GM20431 (cell line): ENCODE measurements around the gene MAD2L1BP.

Source experiments
- in situ Hi-C: fragments of 300-500 bp; cut with MseI, MboI; formaldehyde crosslinking; loops from one replicate; pipeline ENCODE4 v1.15.0; 2020; ENCODE audit warnings: low sequenced_read_pairs; ENCODE audit not compliant: unreplicated experiment

MAD2L1BP gene

DNA sequence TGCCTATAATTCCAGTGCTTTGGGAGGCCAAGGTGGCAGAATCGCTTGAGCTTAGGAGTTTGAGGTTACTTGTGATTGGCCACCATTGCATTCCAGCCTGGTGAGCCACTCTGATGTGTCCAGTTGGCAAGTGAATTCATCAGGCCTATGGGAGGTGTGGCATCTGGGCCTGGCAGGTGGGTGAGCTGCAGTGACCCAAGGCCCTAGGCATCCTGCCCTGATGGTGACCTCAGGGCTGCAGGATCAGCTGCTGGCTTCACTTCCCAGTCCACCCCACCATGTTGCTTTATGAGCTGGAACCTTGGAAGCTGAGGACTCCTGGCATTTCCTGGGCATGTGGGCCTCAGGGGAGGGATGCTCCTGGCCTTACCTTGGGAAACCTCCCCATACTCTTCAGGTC lies 29.7 kb downstream of the MAD2L1BP start:
- in situ Hi-C loops = loop anchor here (10.0 kb wide), 1 partner anchor 89 kb away; no protein-coding TSS in a partner anchor

DNA sequence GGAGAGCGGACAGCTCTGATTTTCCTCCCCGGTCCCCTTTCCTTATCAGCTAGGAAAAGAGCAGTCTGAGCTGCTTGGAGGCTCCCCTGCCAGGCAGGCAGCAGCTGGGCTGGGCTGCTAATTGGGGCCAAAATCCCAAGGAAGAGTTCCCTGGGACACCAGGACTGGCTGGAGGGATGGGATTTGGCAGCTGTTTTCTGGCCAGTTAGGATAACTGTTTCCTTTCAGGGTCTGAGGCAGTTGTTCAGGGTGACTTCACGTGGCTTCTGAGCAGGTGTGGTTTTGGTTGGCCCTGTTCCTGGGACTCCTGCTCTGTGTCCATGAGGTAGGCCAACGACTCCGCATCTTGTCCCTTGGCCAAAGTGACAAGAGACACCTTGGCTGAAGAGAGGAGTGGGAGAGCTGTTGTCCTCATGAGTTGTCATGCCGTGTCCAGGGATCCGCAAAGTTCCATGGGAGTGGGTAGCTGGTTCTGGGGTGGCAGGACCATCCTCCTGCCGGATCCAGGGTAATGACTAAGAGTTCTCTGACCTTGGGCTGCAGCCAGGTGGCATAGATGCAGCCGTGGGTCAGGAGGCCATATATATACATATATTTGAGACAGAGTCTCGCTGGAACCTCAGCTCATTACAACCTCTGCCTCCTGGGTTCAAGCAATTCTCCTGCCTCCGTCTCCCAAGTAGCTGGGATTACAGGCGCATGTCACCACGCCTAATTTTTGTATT lies 30.7 kb downstream of the MAD2L1BP start:
- in situ Hi-C loops = loop anchor here (10.0 kb wide), 1 partner anchor 88 kb away; no protein-coding TSS in a partner anchor

DNA sequence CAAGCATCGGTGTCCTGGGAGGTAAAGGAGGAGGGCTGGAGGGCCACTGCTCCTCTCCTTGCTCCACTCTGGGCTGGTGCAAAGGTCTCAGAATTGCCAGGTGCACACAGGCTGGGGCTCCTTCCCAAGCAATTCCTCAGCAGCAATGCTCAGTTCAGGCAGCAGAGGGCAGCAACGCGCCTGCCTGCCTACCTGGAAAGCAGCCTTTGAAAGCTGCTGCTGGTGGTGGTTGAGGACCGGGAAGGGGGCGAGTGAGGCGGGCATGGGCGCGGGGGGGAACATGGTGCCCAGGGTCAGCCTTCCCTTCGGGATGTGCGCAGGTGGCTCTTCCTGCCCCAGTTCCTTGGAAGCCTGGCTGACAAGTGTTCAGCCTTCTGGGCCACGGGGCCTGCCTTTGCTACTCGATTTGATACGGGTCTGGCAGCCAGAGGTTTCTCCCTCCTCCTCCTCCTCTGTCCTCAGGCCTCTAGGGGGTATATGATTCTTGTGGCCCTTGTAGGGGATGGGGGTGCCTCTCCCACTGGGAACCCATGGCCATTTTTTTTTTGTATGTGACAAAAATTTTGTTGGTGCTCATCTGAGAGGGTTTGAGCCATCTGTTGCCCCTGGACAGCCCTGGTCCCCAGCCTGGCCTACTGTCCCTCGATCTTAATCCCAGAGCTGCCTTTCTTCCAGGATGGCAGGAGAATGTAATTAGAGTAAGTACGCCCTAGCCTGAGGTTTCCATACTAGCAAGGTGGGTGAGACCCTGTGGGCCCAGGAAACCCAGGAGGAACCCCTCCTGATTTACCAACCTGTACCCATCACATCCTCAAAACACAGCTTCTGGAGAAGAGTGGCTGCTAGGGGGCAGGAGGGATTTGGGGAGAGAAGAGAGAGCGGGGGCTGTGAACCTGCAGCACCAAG lies 31.9 kb downstream of the MAD2L1BP start:
- in situ Hi-C loops = loop anchor here (10.0 kb wide), 1 partner anchor 87 kb away; no protein-coding TSS in a partner anchor

DNA sequence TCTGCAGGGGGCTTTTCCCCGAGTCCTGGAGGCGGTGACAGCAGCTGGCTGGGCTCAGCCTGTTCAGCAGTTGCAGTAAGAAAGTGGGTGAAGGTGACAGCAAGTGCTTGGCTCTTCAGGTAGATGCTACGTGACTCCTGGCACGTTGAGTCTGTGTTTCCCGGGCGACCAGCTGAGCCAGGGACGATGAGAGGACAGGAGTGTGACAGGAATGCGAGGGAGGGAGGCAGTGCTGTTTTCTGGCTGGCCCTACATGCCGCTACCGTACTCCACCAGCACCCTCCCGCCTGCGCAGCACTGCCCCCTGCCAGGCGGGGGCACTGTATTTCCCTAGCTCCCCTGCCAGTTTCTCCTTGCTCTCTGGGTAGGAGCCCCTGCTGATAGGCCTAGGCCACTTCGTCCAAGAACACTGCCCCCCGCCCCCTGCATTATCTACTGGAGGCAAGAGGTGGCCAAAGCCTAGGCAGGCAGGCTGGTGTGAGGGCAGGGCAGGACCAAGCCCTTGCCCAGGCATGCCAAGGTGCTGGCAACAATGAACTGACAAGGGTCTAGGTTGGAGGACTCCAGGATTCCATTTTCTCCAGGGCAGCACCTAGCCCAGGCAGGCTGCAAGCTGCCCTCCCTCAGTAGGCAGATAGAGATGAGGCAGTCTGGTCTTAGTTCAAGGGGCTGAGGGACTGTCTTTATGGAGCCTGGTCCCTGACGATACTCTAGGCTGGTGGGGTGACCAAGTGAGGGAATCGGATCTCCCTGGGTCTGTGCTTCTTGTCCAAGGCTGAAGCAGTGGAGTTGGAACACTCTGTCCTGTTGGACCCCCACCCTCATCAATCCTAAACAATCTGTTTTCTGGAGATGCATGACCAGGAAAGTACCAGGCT lies 32.8 kb downstream of the MAD2L1BP start:
- in situ Hi-C loops = loop anchor here (10.0 kb wide), 1 partner anchor 86 kb away; no protein-coding TSS in a partner anchor

DNA sequence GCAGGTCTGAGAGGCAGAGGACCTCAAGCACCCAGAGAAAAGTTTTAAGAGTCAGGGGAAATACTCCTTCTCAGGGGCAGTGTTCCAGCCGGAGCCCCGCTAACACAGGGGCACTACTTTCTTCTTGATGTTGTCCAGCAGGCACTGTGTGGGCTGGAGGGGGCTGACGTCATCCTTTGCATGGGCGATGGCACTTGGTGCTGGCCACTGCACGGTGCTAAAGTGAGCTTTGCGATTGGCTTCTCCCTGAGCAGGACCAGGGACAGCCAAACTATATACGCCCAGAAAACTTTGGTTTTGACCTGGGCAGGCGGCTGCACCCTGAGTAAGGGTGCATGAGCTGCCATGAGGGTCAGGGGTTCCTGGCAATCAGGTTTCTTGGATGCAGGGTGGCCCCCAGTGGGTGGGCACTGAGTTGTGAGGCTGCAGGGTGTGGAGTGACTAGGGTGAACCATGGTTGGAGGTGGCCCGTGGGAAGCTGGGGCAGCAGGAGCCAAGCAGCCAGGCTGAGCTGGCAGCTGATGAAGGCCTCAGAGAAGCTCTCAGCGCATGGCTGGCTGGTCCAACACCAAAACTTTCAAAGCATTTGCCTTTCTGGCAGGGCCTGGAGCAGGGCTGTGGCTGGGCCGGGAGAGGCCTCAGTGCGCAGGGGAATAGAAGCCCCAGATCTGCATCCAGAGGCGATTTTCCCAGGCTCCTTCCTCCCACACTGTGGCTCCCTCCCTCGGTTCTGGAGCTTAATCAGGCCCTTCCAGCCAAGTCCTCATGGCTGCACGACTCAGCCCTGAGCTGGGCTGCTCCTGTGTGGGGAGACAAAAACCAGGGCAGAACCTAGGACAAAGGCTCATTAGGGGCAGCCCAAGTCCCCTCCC lies 33.6 kb downstream of the MAD2L1BP start:
- in situ Hi-C loops = loop anchor here (10.0 kb wide), 1 partner anchor 86 kb away; no protein-coding TSS in a partner anchor

DNA sequence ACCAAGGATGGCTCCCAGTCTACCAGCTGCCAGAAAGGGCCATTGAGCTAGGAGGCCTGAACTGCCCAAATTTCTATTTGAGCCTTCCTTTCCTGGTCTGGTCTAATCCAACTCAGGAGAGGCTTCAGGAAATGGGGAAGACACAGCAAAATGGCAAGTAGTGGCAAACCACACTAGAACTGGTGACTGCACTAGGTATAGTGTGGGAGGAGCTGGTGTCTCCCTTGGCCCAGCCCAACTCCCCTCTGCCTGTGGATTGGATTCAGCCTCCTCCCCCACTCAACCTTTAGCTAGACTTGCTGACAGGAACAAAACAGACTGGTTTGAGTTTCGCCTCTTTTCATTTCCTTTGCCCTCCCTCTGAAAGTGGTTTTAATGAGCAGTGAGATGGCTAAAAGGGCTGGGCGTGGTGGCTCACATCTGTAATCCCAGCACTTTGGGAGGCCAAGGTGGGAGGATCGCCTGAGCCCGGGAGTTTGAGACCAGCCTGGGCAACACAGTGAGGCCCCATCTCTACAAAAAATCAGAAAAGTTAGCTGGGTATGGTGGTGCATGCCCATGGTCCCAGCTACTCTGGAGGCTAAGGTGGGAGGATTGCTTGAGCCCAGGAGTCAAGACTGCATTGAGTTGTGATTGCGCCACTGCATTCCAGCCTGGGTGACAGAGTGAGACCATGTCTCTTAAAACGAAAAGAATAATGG lies 34.4 kb downstream of the MAD2L1BP start:
- in situ Hi-C loops = loop anchor here (10.0 kb wide), 1 partner anchor 85 kb away; no protein-coding TSS in a partner anchor

DNA sequence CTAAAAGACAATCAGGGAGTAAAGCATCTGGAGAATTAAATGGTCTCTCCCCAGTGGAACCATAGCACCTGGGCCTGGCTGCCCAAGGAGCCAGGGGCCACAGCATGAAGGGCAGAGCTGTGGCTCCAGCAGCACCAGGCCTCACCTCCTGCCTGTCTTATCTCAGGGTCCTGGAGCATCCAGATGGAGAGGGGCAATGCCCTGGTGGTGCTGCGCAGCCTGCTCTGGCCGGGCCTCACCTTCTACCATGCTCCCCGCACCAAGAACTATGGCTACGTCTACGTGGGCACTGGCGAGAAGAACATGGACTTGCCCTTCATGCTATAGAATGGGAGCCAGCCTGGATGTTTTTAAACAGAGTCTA lies 35.0 kb downstream of the MAD2L1BP start:
- in situ Hi-C loops = no loop called here

DNA sequence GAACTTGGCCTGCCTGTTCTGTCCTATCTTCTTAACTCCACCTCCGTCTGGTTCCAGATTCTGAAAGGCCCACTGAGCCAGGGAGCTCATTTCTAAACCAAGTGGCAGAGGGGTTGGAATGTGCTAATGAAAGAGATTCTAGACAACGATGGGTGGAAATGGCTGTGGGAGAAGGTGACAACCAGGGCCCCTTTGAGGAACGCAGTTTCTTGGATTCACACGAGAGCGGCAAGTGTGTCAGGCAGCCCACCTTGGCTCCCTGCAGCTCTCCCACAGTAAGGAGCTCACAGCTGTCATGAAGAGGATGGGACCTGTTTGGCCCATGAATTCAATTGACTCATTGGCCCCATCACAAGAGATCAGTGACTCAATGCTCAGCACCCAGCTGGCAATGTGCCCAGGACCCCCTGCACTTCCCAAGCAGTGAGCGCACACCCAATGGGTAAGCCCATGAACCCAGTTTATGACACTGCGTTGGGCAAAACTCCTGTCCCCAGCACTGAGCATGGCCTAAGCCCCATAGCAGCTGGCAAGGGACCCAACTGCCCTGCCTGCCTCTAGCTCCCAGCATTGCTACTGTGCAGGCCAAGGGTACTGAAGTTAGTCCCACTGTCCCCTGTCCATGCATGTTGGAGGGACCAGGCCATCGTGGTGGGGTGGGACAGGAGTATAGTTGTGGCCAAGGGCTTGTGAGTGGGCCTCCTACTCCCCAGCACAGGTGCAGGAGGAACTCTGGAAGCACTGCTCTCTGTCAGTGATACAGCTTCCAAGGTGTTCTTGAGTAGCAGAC lies 35.6 kb downstream of the MAD2L1BP start:
- in situ Hi-C loops = no loop called here

DNA sequence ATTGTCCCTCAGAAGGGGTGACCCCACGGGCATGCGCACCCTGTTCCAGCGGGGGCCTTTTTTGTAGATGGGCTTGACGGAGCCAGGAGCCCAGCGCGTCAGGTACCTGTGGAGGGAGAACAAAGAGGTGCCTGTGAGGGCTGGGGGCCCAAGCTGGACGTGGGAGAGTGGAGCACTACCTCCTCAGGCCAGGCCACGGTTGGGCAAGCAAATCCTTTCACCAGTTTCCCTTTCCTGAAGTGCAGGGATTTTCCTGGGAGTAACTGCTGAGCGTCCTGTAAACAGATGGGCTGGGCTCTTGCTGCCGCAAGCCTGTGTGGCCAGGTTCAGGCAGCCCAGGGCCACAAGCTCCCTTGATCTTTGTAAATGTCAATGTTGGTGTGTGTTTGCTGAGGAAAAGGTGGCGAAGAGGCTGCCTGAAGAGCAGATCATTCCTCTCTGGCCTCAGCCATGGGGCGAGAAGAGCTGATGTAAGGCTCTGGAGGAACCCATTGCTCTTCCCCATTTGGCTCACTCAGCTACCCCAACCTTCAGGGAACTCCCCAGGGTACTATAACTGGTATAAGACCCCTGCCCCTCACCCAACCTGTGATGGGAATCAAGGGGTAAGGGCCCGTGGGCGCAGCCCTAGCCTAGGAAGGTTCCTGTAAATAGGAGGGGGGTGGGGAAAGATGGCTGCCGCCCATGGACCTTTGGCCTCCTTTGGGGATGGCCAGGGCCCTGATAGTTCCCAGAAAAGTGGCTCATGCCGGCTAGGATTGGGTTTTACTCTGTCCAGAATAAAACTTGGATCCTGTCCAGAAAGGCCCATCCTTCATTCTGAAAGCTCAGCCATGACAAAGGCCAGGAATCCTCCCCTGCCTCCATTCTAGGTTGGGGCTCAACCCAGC lies 36.4 kb downstream of the MAD2L1BP start:
- in situ Hi-C loops = no loop called here

DNA sequence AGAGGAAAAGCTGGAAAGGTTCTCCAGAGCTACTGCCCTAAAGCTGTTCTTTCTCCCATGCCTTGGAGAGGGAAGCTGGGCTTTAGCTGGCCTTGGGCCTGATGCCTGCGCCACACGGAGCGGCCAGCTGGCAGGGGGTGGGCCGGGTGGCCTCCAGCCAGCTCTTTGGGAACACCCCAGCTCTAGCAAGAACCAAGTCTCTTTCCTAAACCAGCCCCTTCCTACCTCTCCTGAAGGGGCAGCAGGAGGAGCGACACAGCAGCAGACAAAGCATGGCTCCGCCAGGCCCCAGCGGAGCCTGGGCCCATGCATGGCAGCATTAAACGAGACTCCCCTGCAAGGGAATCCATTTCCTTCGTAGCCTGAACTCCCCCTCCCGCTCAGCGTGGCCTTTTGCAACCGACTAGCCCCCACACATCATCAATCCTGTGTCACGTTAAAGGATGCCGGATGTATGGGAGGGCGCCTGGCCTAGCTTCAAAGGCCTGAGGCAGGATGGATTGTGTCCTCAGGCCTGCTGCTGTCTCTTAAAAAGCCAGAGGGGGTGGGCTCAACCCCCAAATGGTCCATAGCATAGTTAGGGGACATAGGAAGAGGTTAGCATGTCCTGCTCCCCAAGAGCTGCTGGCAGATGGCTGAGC lies 37.9 kb downstream of the MAD2L1BP start:
- in situ Hi-C loops = no loop called here

DNA sequence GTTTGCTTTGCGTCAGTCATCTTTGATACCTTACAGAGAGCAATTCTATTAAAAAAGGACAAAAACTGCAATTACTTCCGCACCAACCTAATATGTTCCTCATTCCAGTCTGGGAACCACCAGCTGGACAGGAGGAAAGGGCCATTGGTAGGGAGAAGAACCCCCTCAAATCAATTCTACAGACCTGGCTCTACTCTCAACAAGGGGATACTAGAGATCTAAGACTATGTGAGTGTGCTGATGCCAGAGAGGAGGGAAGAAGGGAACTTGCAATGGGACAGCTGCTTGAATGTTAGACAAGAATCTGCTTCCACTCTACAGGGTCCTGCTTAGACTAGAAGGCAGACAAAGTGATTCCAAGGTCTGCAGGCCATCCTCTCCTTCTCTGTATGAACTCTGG lies 38.7 kb downstream of the MAD2L1BP start:
- in situ Hi-C loops = no loop called here

DNA sequence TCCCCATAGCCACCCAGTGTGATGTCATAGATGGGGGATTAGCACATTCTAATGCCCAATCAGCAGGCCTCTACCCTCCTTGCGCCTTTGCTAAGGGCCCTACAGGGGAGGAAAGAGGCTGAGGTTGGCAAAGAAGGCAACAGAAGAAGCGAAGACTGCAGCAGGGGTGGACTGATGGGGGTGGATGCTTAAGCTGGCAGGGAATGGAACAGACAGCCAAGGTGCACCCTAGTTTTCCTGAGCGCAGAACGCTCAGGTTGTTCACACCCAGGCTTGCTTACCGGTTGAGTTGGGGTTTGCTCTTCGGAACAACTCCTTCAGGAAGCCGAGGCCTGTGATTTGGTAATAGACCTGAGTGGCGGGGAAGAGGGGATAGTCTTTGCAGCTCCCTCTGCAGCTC lies 39.3 kb downstream of the MAD2L1BP start:
- in situ Hi-C loops = no loop called here

DNA sequence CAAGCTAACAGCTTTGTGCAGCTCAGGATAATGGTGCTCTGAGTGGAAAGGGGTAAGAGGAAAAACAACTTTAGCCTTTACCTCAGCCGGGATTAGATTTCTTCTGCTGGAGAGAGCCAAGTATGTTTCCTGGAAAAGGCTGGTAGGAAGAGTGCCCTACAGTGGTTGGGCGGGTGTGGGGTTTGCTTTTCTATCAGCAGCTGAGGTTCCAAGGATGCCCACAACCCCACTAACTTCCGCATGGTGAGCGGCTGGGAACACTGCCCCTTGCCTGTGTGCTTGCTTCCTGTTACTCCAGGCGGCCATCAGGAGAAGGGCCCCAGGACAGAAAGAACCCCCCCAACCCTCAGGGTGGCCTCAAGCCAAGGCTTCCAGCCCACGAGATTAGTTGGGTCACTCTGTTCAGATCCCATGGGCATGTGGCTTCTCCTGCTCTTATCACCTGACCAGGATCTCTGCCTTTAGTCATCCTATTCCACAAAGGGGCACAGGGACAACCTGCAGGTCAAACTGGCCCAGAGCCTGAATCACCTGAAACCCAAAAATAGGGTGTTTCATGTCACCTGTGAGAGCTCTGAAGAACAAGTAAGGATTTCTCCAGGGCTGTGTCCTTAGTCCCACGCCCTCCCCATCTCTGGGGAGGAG lies 41.4 kb downstream of the MAD2L1BP start:
- in situ Hi-C loops = no loop called here

DNA sequence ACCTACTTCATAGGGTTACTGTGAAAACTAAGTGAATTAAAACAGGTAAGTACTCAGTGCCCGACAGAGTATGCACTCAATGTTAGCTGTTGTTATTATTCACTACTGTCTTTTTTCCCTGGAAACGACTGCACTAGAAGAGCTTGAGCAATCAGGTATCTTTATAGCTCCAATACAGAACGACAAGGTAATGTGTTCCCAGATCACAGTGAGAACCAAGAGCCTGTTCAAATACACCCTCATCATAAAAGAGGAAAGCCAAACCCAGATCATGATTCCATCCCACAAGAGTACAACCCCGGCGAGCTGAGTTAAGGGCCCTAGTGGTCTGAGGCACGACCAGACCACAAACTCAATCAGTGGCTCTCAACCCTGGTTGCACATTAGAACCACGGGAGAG lies 42.1 kb downstream of the MAD2L1BP start:
- in situ Hi-C loops = no loop called here

DNA sequence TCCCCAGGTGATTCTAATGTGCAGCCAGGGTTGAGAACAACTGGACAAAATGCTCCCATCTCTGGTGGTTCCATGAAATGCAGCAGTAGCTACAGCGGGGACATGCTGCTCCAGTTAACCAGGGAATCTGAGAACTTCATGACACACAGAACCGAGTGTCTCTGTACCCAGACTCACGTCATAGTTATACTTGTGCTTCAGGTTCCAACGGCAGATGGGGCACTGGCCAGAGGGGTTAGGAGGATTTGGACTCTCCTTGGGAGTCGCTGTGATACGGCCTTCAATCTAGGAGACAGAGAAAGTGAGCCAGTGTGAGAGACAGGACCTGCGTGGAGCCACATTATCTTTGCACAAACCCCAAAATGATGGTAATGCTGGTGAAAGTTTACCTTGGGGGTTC lies 42.7 kb downstream of the MAD2L1BP start:
- in situ Hi-C loops = no loop called here

DNA sequence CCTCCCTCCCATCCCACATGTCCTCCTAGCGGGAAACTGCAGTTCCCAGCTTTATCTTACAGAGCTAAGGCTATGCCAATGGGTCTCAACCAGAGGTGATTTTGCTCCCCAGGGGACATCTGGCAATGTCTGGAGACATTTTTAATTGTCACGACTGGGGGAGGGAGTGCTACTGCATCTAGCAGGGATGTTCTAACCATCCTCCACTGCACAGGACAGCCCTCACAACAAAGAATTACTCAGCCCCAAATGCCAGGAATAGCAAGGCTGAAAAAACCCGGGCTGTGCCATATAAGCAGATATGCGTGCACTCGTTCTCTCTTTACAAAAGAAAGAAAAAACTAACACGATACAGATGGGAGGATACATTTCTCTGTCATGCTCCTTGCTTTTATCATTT lies 43.4 kb downstream of the MAD2L1BP start:
- in situ Hi-C loops = no loop called here
